Non-pigmented ciliary epithelial cell (primary cell): ENCODE results near the gene GPR68.
"Not testable (repeated sequence)": the region's sequence is repeated elsewhere in the genome, so short reads cannot be mapped to it uniquely, and the experiment has no call there.

ENCODE experiments used
- DNase-seq: peaks from one replicate; pipeline ENCODE4 v3.0.0-alpha.2; 2010; ENCODE audit warnings: low read depth

GPR68 gene

DNA sequence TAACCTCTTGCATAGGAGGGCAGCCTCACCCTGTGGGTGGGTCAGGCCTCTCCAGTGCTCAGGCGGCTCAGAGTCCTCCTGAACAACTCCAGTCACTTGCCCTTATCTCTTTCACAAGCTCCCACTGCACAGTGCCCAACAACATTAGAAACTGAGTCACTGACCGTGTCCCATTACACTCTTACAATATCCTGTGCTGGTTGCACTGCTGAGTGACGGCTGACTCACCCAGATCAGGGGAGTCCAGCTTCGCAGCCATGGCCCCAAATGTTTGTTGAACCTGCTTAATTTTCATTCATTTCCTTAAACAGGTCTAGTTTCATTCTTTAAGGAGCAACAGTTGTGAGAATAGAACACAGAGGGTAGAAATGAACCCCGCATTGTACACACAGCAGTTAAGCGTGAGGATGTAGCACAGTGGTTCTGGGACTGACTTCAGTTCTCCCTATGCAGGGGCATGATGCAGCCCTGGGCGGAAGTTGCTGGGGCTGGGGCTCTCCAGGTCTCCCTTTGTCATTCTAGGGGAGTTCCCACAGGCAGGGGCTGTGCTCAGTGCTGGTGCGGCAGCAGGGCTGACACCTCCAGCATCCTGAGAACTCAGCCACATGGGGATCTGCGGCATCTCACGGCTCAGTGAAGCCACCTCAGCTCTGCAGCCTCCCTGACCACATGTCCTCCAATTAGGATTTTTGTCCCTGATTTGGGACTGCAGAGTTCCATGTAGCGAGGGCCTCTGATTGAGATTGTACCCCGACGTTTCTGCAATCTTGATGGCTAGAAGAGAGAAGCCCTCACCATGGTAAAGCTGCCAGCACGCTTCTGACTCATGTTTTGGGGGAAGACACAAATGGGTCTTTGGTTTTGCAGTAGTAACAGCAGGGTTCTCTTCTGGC lies 16.1 kb downstream of the GPR68 start:
- DNase-seq, result peak; percentile 71

DNA sequence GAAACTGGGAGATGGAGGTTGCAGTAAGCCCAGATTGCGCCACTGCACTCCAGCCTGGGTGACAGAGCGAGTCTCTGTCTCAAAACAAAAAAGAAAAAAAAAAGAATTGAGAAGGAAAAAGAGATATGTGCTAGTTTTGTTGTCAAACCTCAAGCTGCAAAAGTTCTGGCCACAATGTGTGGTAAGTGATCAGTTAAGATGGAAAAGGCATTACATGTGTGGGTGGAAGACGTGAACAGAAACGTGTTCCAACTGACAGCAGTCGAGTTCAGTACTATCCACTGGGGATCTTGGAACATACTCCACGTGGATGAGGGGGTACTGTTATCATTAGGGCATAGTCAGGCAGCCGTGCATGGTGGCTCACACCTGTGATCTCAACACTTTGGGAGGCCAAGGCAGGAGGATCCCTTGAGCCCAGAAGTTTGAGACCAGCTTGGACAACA lies 17.3 kb downstream of the GPR68 start:
- DNase-seq, result no peak

DNA sequence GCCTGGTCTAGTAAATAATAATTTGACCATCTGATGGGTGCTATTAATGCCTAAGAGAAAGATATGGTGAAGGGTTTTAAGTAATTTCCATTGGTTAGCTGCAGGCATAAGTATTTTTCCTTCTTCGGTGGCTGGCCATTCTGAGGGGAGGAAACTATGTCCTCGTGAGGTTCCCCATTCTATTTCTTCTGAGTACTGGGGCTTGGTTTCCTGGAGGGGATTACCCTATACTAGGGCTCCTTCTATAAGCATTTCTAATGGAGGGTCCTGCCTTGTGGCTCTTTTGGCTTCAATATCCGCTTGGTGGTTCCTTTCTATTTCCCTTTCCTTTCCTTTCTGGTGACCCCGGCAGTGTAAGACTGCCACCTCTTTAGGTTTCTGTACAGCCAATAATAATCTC lies 18.1 kb downstream of the GPR68 start:
- not testable (repeated sequence) for DNase-seq

DNA sequence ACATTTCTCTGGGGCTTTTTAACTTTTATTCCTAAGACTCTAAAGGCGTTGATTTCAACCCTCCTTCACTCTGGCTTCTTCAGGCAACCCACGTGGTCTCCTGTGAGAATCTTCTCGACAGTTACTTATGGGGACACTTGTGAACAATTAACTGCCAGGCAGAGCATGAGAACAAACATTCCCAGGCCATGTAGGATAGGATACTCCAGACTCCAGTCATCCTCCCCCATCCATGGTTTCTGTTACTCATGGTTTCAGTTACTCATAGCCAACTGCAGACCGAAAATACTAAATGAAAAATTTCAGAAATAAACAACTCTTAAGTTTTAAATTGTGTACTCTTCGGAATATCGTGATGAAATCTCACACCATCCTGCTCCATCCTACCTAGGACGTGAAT lies 19.5 kb downstream of the GPR68 start:
- no peak for DNase-seq

DNA sequence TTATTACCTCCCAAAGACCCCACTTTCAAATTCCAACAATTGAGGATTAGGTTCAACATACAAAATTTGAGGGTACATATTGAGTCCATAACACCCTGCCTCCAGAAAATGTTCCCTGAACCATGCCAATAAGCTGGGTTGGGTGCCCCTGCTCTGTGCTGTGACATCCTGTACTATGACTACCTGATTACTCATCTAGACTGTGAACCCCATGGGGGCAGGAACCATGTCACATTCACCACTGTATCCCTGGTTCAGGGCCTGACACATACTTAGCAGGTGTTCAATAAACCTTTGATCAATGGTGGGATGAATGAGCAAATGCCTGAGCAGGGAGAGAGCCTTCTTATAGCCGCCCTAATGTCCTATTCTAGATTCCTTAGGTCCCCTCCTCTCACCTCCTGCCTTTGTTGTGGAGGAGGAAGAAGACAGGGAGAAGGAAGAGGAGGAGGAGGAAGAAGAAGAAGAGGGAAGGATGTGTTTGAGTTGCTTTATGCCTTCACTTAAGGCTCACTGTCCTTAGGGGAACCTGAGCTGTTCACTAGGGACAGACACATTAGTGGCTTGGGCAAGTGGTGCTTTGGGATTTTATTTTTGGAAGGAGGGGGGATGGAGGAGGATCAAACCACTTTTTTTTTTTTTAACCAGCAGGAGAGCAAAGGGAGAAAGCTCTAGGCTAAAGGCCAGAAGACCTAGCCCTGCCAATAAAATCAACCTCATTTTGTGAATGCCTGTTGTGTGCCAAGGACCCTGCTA lies 21.3 kb downstream of the GPR68 start:
- no peak for DNase-seq

DNA sequence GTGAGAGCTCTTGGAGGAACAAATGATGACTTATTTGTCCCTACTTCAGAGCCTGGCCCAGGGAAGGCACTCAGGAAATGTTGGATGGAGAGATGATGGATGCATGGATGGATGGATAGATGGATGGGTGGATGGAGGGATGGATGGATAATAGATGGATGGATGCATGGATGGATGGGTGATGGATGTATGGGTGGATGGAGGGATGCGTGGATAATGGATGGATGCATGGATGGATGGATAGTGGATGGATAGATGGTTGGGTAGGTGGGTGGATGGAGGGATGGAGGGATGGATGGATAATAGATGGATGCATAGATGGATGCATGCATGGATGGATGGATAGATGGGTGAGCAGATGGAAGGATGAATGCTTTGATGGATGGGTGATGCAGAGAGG lies 23.2 kb downstream of the GPR68 start:
- no peak for DNase-seq

DNA sequence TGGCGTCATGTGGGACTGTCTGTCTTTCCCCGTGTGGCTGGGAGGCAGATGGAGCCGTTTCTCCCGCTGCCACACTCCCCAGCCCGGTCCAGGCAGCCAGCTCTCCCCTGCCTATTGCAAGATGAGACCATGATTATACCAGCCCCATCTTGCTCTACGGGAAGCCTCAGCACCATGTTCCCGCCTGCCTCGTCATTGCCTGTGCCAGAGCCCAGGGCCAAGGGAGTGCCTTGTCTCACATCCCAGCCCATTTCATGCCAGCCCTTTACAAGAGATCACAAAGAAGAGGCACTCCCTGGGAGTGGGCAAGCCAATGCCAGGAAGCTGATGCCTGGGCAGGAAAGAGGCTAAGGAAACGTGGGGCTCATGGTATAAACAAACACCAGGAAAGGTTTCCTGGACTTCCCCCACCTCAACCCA lies 23.9 kb downstream of the GPR68 start:
- no peak for DNase-seq

DNA sequence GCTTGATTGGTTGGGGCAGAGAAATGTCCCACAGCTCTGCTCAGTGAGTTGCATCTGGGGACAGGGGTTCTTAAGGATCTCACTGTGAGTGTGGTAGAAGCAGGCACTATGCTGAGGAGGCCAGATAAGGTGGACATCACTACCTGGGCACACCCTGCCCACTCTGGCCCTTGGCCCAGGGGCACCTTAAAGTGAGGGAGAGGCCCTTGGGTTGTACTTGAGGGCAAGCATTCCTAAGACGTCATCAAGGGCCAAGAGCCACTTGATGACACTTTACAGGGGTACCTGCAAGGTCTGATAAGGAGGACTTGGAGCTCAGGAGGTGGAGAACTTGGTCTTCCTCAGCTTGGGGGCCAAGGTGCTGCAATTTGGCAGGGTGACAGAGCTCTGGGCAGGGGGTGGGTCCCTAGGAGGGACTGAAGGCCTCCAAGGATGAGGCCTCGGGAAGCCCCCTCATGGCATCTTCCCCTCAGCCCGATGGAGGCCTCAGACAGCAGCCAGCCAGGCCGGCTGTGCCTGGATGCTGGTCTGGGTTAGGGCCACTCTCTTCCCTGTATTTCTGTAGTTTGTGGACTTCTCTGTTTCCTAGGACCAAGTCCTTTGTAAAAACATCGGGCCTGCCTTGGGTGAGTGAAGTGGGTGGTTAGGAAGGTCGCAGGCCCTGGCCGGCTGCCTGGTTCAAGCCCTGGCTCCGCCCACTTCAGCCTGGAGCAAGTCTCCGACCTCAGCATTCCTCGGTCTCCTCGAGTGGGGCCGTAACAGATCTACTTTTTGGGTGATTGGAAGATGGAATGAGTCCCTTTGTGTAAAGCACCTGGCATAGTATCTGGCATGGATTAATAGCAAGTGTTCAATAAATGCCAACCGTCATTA lies 24.8 kb downstream of the GPR68 start:
- DNase-seq, result no peak

DNA sequence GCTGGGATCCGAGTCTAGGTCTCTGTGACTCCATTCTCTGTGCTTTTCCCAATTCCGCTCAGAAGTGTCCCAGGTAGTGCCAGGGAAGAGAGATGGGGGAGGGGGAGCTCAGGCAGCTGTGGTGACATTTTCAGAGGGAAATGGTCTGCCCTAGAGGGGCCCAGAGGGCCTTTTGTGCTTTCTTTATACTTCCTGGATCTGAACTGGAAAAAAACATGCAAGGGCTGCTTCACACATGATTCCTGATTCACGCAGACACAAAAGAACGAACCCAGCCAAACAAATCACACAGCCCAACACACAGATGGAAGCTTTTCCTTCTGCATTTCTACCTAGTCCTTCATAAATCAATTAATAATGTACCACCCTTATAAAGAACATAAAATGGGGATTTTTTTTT lies 26.5 kb downstream of the GPR68 start:
- no peak for DNase-seq

DNA sequence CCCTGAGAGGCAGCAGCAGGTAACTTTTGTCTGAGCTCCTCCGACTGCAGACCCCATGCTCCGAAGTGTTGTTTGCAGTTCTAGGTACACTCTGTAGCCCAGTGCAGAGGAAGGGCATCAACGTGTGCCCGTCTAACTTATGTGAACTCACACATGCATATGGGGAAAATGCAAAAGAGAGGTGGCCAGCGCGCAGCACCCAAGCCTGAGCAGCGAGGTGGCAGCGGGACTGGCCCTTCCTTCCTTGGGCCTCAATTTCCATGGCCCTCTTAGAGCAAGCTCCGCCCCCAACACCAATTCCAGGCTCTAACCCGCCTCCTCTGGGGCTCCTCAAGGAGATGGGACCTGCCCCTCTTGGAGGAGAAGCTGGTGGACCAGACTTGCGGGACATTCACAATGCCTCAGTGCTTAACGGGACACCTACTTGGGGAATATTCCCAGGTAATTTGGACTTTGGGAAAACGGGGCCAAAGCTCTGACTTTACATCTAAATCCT lies 27.7 kb downstream of the GPR68 start:
- no peak for DNase-seq

DNA sequence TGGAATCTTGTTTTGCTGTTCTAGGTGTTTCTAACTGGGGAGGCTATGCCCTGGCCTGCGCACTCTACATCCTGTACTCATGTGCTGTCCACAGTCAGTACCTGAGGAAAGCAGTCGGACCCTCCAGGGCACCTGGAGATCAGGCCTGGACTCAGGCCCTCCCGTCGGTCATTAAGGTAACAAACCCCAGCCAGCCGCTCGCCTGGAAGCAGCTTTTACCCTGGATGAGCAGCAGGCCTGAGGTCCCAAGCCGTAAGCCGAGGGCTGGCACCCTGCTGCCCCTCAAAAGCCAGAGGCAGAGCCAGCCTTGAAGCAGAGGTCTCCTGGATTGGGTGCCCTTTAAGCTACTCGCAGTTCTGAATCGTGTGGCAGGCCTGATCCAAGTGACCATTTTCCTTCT lies 29.1 kb downstream of the GPR68 start:
- DNase-seq, result no peak

DNA sequence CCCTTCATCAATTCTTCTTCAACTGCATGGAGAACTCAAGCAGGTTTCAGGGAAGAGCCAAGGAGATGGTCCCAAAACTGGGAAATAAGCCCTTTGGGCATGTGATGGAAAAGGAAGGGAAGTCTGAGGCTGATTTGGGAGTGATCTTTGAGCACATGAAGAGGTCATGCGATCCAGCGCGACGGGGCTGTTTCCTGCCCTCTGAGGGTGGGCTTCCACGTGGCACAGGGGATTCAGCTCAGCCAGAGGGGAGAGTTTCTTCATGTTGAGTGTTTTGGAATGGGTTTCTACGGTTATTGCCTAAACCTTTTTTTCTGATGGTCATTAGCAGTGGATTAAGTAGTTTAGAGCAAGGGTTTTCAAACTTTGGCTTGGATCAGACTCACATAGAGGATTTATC lies 30.2 kb downstream of the GPR68 start:
- DNase-seq, result no peak

DNA sequence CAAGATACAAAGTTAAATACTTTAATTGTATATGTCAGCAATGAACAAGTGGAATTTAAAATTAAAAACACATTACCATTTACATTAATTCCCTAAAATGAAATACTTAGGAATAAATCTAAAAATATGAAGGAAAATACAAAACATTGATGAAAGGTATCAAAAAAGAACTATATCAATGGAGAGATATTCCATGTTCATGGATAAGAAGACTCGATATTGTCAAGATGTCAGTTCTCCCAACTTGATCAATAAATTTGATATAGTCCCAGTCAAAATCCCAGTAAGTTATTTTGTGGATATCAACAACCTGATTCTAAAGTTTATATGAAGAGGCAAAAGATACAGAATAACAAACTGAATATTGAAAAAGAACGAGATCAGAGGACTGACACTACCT lies 33.5 kb downstream of the GPR68 start:
- no peak for DNase-seq

DNA sequence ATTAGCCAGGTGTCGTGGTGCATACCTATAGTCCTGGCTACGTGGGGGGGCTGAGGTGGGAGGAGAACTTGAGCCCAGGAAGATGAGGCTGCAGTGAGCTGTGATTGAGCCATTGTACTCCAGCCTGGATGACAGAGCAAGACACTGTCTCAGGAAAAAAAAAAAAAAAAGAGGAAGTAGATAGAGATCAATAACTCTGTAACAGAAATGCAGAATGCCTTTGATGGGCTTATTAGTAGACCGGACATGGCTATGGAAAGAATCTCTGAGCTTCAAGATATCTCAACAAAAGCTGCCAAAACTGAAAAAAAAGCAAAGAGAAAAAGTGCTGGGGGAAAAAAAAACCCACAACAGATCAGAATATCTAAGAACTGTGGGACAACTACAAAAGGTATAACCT lies 37.5 kb downstream of the GPR68 start:
- no peak for DNase-seq

DNA sequence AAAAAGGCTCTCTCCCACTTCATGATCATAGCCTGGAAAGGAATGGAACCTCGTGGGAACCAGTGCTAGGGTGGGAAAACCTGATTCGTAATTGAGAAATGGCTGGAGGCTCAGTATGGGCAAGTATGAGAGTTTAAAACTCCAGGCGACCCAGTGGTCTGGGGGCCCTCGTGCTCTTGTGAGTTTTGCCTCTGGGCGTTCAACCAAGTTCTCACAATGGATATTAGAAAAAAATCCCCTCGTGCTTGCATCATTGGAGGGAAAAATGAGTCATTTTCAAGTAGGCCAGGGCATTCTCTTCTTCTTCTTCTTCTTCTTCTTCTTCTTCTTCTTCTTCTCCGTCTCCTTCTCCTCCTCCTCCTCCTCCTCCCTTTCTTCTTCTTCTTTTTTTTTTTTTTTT lies 39.0 kb downstream of the GPR68 start:
- no peak for DNase-seq

DNA sequence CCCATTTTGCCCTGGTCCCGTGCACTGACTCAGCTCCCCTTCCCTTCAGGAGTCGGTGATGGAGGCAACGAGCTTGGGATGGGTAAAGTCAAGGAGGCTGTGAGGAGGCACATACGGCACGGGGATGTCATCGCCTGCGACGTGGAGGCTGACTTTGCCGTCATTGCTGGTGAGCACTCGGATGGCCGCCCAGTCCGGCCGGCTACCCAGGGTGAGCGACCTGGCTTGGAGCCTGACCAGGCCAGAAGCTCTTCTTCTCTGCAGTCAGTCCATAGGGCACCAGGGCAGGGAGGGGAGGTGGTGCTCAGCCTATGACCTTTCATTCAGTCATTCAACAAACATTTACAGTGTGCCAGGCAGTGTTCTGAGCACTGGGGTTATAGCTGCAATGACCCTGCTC lies 39.8 kb downstream of the GPR68 start:
- DNase-seq, result no peak

DNA sequence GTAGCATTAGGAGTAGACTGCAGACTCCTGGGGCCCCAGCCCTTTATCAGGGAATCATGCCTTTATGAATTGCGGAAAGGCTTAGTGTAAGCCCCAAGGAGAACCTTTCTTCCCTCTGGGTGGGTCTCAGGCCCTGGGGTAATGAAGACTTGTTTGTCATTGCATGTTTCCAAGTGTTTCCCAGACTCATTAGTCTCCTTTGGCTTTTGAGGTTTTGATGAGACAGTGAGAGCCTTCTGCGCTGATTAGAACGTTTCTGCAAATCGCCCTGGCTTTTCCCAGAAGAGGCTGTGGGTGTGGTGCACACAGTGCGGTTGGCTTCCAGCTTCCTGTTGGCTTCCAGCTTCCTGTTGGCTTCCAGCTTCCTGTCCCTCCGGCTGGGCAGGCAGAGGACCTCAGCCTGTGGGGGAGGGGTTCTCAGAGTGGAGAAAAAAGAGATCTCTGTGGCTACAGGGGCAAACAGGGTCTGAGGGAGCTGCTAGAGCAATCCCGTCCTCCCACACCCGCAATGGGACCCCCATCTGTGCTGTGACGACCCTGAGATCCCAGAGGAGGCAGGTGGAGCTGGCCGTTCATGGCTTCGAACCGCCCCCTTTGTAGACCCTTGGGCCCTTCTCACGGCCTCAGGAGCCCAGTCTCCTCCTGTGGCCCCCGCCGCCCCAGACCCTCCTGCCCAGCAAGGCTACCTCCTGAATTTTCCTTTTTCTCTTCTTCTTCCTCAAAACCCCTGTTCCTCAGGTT lies 42.1 kb downstream of the GPR68 start:
- no peak for DNase-seq

DNA sequence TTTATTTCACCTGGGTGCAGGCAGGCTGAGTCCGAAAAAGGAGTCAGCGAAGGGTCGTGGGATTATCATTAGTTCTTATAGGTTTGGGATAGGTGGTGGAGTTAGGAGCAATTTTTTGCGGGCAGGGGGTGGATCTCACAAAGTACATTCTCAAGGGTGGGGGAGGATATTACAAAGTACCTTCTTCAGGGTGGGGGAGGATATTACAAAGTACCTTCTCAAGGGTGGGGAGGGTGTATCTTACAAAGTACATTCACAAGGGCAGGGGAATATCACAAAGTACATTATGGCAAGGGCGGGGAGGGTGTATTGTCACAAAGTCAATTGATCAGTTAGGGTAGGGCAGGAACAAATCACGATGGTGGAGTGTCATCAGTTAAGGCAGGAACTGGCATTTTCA lies 43.7 kb downstream of the GPR68 start:
- not testable (repeated sequence) for DNase-seq

DNA sequence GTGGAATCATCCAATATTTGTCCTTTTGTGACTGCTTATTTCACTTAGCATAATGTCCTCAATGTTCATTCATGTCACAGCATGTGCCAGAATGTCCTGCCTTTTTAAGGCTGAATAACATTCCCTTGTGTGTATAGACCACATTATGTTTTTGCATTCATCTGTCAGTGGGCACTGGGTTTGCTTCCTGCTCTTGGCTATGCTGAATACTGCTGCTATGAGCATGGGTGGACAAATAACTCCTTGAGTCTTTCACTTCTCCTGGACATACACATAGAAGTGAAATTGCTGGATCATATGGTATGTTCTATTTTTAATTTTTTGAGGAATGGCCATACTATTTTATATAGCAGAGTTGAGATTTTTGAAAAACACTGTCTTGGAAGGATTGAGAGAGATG lies 46.9 kb downstream of the GPR68 start:
- no peak for DNase-seq

DNA sequence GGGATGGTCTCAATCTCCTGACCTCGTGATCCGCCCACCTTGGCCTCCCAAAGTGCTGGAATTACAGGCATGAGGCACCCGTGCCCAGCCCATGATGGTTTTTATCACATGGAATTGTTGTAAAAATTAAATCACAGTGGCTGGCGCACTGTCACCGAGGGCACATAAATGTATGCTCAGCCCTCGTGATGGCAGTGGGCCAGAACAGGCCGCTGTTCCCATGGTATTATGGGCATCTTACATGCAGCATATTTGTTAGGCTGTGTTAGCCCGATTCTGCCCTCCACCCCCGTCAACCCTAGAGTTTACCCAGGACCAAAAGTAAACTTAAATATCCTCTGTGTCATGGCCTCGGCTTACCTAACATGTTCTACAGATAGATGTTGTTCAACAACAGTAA lies 48.6 kb downstream of the GPR68 start:
- no peak for DNase-seq

DNA sequence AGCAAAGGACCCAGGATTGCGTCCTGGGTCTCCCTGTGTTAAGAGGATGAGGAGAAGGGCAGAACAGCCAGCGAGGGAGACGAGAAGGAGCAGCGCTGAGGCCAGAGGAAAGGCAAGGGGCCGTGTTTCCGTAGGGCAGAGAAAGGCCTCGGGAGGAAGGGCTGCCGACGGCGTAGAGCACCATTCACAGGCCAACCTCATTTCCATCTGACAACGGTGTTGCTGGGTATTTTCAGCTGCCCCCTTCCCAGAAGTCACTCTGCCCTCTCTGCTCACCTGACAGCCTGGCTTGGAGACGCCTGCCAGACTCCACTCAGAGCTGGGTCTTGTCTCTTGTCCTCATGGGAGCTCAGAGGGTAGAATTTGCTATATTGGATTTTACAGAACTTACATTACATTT lies 51.4 kb downstream of the GPR68 start:
- DNase-seq, result no peak

DNA sequence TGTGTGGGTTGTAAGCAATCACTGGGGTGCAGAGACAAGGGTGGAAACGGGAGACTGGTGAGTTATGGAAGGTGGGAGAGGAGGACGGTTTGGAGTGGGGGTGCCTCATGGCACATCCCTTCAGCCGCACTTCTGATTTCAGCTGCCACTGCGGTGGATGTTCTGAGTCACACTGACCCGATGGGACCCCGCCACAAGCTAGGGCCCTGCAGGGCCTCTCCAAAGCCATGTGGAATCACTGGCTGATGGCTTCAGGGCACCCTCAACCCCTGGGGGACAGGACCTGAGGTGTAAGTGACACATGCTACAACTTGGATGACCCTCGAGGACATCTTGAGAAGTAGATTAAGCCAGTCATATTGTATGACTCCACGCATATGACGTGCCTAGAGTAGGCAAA lies 53.7 kb downstream of the GPR68 start:
- DNase-seq, result no peak
